GM04504 (cell line): ENCODE measurements around the gene SORCS1.
"Not testable (repeated sequence)": the region's sequence is repeated elsewhere in the genome, so short reads cannot be mapped to it uniquely, and the experiment has no call there.

Experiments
- DNase-seq: peaks from one replicate; pipeline ENCODE4 v3.0.0-alpha.2; 2012; ENCODE audit warnings: low read depth

The SORCS1 gene

GRCh38 chr10:106947643-106948042 lies 216.9 kb downstream of the SORCS1 start:
- no peak for DNase-seq

- DNase-seq: no peak
Observed at GRCh38 chr10:106942035-106942662, 222.4 kb downstream of the SORCS1 start.

GRCh38 chr10:106941297-106942034 lies 223.0 kb downstream of the SORCS1 start:
- no peak for DNase-seq

- DNase-seq: no peak
Observed at GRCh38 chr10:106938513-106938912, 226.0 kb downstream of the SORCS1 start.

GRCh38 chr10:106935978-106936451 lies 228.5 kb downstream of the SORCS1 start:
- DNase-seq: no peak

GRCh38 chr10:106931853-106932249 lies 232.7 kb downstream of the SORCS1 start:
- DNase-seq: no peak

GRCh38 chr10:106931159-106931852 lies 233.2 kb downstream of the SORCS1 start:
- no peak for DNase-seq

GRCh38 chr10:106930751-106931150 lies 233.8 kb downstream of the SORCS1 start:
- no peak for DNase-seq

GRCh38 chr10:106929291-106929895 lies 235.1 kb downstream of the SORCS1 start:
- DNase-seq: no peak

GRCh38 chr10:106928151-106928550 lies 236.4 kb downstream of the SORCS1 start:
- DNase-seq: not testable (repeated sequence)

- no peak for DNase-seq
Observed at GRCh38 chr10:106925191-106925590, 239.3 kb downstream of the SORCS1 start.

- DNase-seq: no peak
Observed at GRCh38 chr10:106920538-106920937, 244.0 kb downstream of the SORCS1 start.

- DNase-seq: no peak
Observed at GRCh38 chr10:106919871-106920282, 244.6 kb downstream of the SORCS1 start.

GRCh38 chr10:106917452-106918055 lies 247.0 kb downstream of the SORCS1 start:
- DNase-seq: no peak

GRCh38 chr10:106914016-106914415 lies 250.5 kb downstream of the SORCS1 start:
- DNase-seq: no peak

- DNase-seq: no peak
Observed at GRCh38 chr10:106913348-106913747, 251.2 kb downstream of the SORCS1 start.

- DNase-seq: no peak
Observed at GRCh38 chr10:106911096-106911495, 253.4 kb downstream of the SORCS1 start.

GRCh38 chr10:106910666-106911065 lies 253.8 kb downstream of the SORCS1 start:
- no peak for DNase-seq

GRCh38 chr10:106908225-106908624 lies 256.3 kb downstream of the SORCS1 start:
- DNase-seq: no peak

- DNase-seq: no peak
Observed at GRCh38 chr10:106904209-106904608, 260.3 kb downstream of the SORCS1 start.

- no peak for DNase-seq
Observed at GRCh38 chr10:106903180-106903579, 261.3 kb downstream of the SORCS1 start.

GRCh38 chr10:106900016-106900652 lies 264.4 kb downstream of the SORCS1 start:
- no peak for DNase-seq
